ENCODE measurements around the gene C1orf21.

Gene C1orf21

GRCh38 chr1:184469396-184469795, 82.6 kb downstream of the C1orf21 start:
- Histone ChIP-seq H3K9ac (no peak overlapping the region), H3K9me3 (replicated peaks in 1 of 11) (peaks cover 13 to 41% (median 18%) of the 10 kb centered on the region in 11 experiments), H3K4me1 (0 out of 20 replicates have a peak, but pooled peaks cover 0 to 5% (median 0%) of the 10 kb centered on the region in 10 experiments), H3K27ac (no peak overlapping the region), H3K4me2 (no peak overlapping the region), H3K27me3 (no peaks in the 10 kb centered on the region), H4K20me1 (peaks cover 0 to 28% (median 0%) of the 10 kb centered on the region in 11 experiments; a peak in 3 of 22 replicates), H3K4me3 (no peak overlapping the region), H3K36me3 (peaks cover 0 to 41% (median 0%) of the 10 kb centered on the region in 11 experiments; a peak in 6 of 22 replicates)
- no peak for TF ChIP-seq Cebpa-rat (IDR thresholded peaks at IDR 0.05)

- no peak for TF ChIP-seq Cebpa-rat (IDR thresholded peaks at IDR 0.05)
- no peak overlapping the region for H3K27ac ChIP-seq
- no peak overlapping the region for H3K9ac ChIP-seq
- H3K27me3 ChIP-seq: no peaks in the 10 kb centered on the region
- H3K9me3 ChIP-seq (replicated peaks in 1 of 11): peaks cover 24 to 64% (median 29%) of the 10 kb centered on the region in 11 experiments
- peaks cover 0 to 15% (median 0%) of the 10 kb centered on the region in 11 experiments; a peak in 3 of 22 replicates for H4K20me1 ChIP-seq
- H3K4me1 ChIP-seq: no peaks in the 10 kb centered on the region
- no peak overlapping the region for H3K4me3 ChIP-seq
- peaks cover 0 to 59% (median 0%) of the 10 kb centered on the region in 11 experiments; a peak in 7 of 22 replicates for H3K36me3 ChIP-seq
- H3K4me2 ChIP-seq: no peak overlapping the region
Measured at GRCh38 chr1:184471686-184472085, 84.9 kb downstream of the C1orf21 start.

- Histone ChIP-seq H3K27me3 (no peaks in the 10 kb centered on the region), H3K9ac (no peak overlapping the region), H3K4me1 (no peaks in the 10 kb centered on the region), H3K4me3 (no peak overlapping the region), H3K9me3 (replicated peaks in 1 of 11) (peaks cover 24 to 68% (median 29%) of the 10 kb centered on the region in 11 experiments), H3K27ac (no peak overlapping the region), H3K4me2 (no peak overlapping the region), H4K20me1 (peaks cover 0 to 10% (median 0%) of the 10 kb centered on the region in 11 experiments; a peak in 4 of 22 replicates), H3K36me3 (peaks cover 0 to 59% (median 0%) of the 10 kb centered on the region in 11 experiments; a peak in 7 of 22 replicates)
- no peak for TF ChIP-seq Cebpa-rat (IDR thresholded peaks at IDR 0.05)
Measured at GRCh38 chr1:184472136-184472535, 85.3 kb downstream of the C1orf21 start.

- Histone ChIP-seq H3K9ac (no peak overlapping the region), H3K4me2 (no peak overlapping the region), H3K27me3 (no peaks in the 10 kb centered on the region), H3K9me3 (replicated peaks in 1 of 11) (peaks cover 24 to 72% (median 29%) of the 10 kb centered on the region in 11 experiments), H4K20me1 (no peaks in the 10 kb centered on the region; a peak in 1 of 22 replicates), H3K27ac (no peak overlapping the region), H3K4me1 (no peaks in the 10 kb centered on the region), H3K36me3 (peaks cover 0 to 66% (median 0%) of the 10 kb centered on the region in 11 experiments; a peak in 8 of 22 replicates), H3K4me3 (no peak overlapping the region)
- TF ChIP-seq Cebpa-rat (IDR thresholded peaks at IDR 0.05): no peak
Measured at GRCh38 chr1:184473176-184473966, 86.5 kb downstream of the C1orf21 start.

GRCh38 chr1:184476187-184476586, 89.4 kb downstream of the C1orf21 start:
- Histone ChIP-seq H3K27ac (no peak overlapping the region), H3K9ac (no peak overlapping the region)
- TF ChIP-seq Cebpa-rat (IDR thresholded peaks at IDR 0.05): no peak

GRCh38 chr1:184479435-184480167, 92.8 kb downstream of the C1orf21 start:
- TF ChIP-seq Cebpa-rat (IDR thresholded peaks at IDR 0.05): no peak
- Histone ChIP-seq H3K9ac (no peak overlapping the region), H3K27me3 (no peaks in the 10 kb centered on the region), H4K20me1 (no peaks in the 10 kb centered on the region; a peak in 1 of 22 replicates), H3K4me2 (no peak overlapping the region), H3K9me3 (replicated peaks in 1 of 11) (peaks cover 8 to 37% (median 10%) of the 10 kb centered on the region in 11 experiments; a peak in 21 of 22 replicates), H3K4me1 (peaks cover 0 to 18% (median 0%) of the 10 kb centered on the region in 10 experiments; a peak in 3 of 20 replicates), H3K36me3 (peaks cover 0 to 84% (median 3%) of the 10 kb centered on the region in 11 experiments; a peak in 9 of 22 replicates), H3K27ac (no peak overlapping the region), H3K4me3 (no peak overlapping the region)

More at GRCh38 chr1:184476187-184476586, 89.4 kb downstream of the C1orf21 start:
- no peak overlapping the region for H3K4me3 ChIP-seq
- H3K4me2 ChIP-seq: no peak overlapping the region
- no peaks in the 10 kb centered on the region for H3K4me1 ChIP-seq
- peaks cover 24 to 70% (median 29%) of the 10 kb centered on the region in 11 experiments for H3K9me3 ChIP-seq (replicated peaks in 1 of 11)
- no peaks in the 10 kb centered on the region; a peak in 1 of 22 replicates for H4K20me1 ChIP-seq
- H3K27me3 ChIP-seq: no peaks in the 10 kb centered on the region
- peaks cover 0 to 83% (median 3%) of the 10 kb centered on the region in 11 experiments; a peak in 8 of 22 replicates for H3K36me3 ChIP-seq

GRCh38 chr1:184480736-184481135, 93.9 kb downstream of the C1orf21 start:
- no peak for TF ChIP-seq Cebpa-rat (IDR thresholded peaks at IDR 0.05)
- H3K4me3 ChIP-seq: no peak overlapping the region
- peaks cover 0 to 73% (median 0%) of the 10 kb centered on the region in 11 experiments; a peak in 9 of 22 replicates for H3K36me3 ChIP-seq
- H3K4me2 ChIP-seq: no peak overlapping the region
- H3K9me3 ChIP-seq (replicated peaks in 1 of 11): peaks cover 0 to 25% (median 0%) of the 10 kb centered on the region in 11 experiments; a peak in 7 of 22 replicates
- H3K27me3 ChIP-seq: no peaks in the 10 kb centered on the region
- no peak overlapping the region for H3K9ac ChIP-seq
- peaks cover 0 to 5% (median 0%) of the 10 kb centered on the region in 11 experiments; a peak in 1 of 22 replicates for H4K20me1 ChIP-seq
- H3K27ac ChIP-seq: no peak overlapping the region
- peaks cover 0 to 23% (median 0%) of the 10 kb centered on the region in 10 experiments; a peak in 5 of 20 replicates for H3K4me1 ChIP-seq

GRCh38 chr1:184482136-184482535, 95.3 kb downstream of the C1orf21 start:
- no peak overlapping the region for H3K4me3 ChIP-seq
- H3K36me3 ChIP-seq: peaks cover 0 to 61% (median 0%) of the 10 kb centered on the region in 11 experiments; a peak in 9 of 22 replicates
- peaks cover 0 to 13% (median 0%) of the 10 kb centered on the region in 11 experiments; a peak in 6 of 22 replicates for H3K9me3 ChIP-seq (replicated peaks in 1 of 11)
- H3K4me2 ChIP-seq: no peak overlapping the region
- H3K27ac ChIP-seq: no peak overlapping the region
- H3K9ac ChIP-seq: no peak overlapping the region
- no peak for TF ChIP-seq Cebpa-rat (IDR thresholded peaks at IDR 0.05)
- peaks cover 0 to 19% (median 0%) of the 10 kb centered on the region in 11 experiments; a peak in 2 of 22 replicates for H4K20me1 ChIP-seq
- H3K4me1 ChIP-seq: peaks cover 0 to 36% (median 2%) of the 10 kb centered on the region in 10 experiments; a peak in 8 of 20 replicates
- H3K27me3 ChIP-seq: no peaks in the 10 kb centered on the region

All from BLaER1 treated with 17β-estradiol and CSF1 and Interleukin-3, amounts not matched to agents 10 nM and 100 nM (cell line).